Karpas-422 (cell line): ENCODE results near the gene C1QTNF5. TPM values are rescaled to one million over a fixed set of nuclear protein-coding genes. Genes with fewer than 3 reads are reported as not detected.

ENCODE experiments used
- DNase-seq: peaks from one replicate; pipeline ENCODE4 v3.0.0-alpha.2; 2015
- H2AFZ ChIP-seq: fragments of 200-600 bp; sonication (generic); 2 replicates; pipeline ENCODE4 v1.6.1; 2014; ENCODE audit warnings: antibody characterized with exemption, low read length, mixed read lengths
- H3K27ac ChIP-seq: fragments of 200-600 bp; sonication (generic); 2 replicates; pipeline ENCODE4 v1.5.1; 2014; ENCODE audit warnings: mild to moderate bottlenecking, low read length, moderate library complexity
- H3K27me3 ChIP-seq: fragments of 200-600 bp; sonication (generic); 2 replicates; pipeline ENCODE4 v1.6.1; 2014; ENCODE audit warnings: low read length, mixed read lengths
- H3K36me3 ChIP-seq: fragments of 200-600 bp; sonication (generic); 2 replicates; pipeline ENCODE4 v1.6.1; 2014; ENCODE audit warnings: low read length, mixed read lengths; ENCODE audit not compliant: insufficient read depth
- H3K4me1 ChIP-seq: fragments of 200-600 bp; sonication (generic); 2 replicates; pipeline ENCODE4 v1.6.1; 2014; ENCODE audit warnings: mild to moderate bottlenecking, low read length, mixed read lengths
- H3K4me2 ChIP-seq: fragments of 200-600 bp; sonication (generic); 2 replicates; pipeline ENCODE4 v1.6.1; 2014; ENCODE audit warnings: low read length, low read depth, mild to moderate bottlenecking; ENCODE audit not compliant: poor library complexity, severe bottlenecking
- H3K4me3 ChIP-seq: fragments of 200-600 bp; sonication (generic); 2 replicates; pipeline ENCODE4 v1.5.1; 2014; ENCODE audit warnings: mild to moderate bottlenecking, antibody characterized with exemption, low read length, mixed read lengths
- H3K79me2 ChIP-seq: fragments of 200-600 bp; sonication (generic); 2 replicates; pipeline ENCODE4 v1.6.1; 2014; ENCODE audit warnings: mild to moderate bottlenecking, low read length, mixed read lengths
- H3K9ac ChIP-seq: fragments of 200-600 bp; sonication (generic); 2 replicates; pipeline ENCODE4 v1.6.0; 2014; ENCODE audit warnings: low read length
- H3K9me2 ChIP-seq: fragments of 200-600 bp; sonication (generic), shearing (Covaris generic); replicated peaks from 2 replicates; pipeline ENCODE4 v1.6.0; 2014; ENCODE audit warnings: mild to moderate bottlenecking, low read length, moderate library complexity; ENCODE audit not compliant: insufficient read depth
- H3K9me3 ChIP-seq: fragments of 300-700, 200-600 bp; sonication (generic); 2 replicates; pipeline ENCODE4 v1.6.1; 2014; ENCODE audit warnings: low read length, mixed read lengths
- H4K20me1 ChIP-seq: fragments of 200-600 bp; sonication (generic); 2 replicates; pipeline ENCODE4 v1.6.1; 2014; ENCODE audit warnings: mild to moderate bottlenecking, antibody characterized with exemption, low read length, low read depth; ENCODE audit not compliant: insufficient read depth
- total RNA-seq: library from RNA; depleted of rRNA; stranded (reverse); fragments of >200 nt; shearing (Covaris generic); gene quantifications from 2 replicates; pipeline ENCODE4 v1.2.3, GENCODE V29; 2014; ENCODE audit warnings: low replicate concordance

Gene C1QTNF5
- total RNA-seq, 1 experiment from 2014 or later, result not detected

GRCh38 chr11:119332111-119332765 lies 8.4 kb downstream of the C1QTNF5 start:
- no peak overlapping the region for H3K27ac ChIP-seq
- H3K79me2 ChIP-seq, result peaks cover 10% of the 10 kb centered on the region; the same call in 1 of the 2 replicates
- H2AFZ ChIP-seq, result no peak overlapping the region
- H3K4me3 ChIP-seq, result no peak overlapping the region
- no peaks in the 10 kb centered on the region for H3K9me2 ChIP-seq
- no peak overlapping the region for H3K9ac ChIP-seq
- peaks cover 12% of the 10 kb centered on the region for H3K4me1 ChIP-seq
- no peak for DNase-seq
- H3K27me3 ChIP-seq, result no peaks in the 10 kb centered on the region
- H4K20me1 ChIP-seq, result no peaks in the 10 kb centered on the region
- no peaks in the 10 kb centered on the region for H3K36me3 ChIP-seq
- no peak overlapping the region for H3K4me2 ChIP-seq
- H3K9me3 ChIP-seq, result no peaks in the 10 kb centered on the region

DNA sequence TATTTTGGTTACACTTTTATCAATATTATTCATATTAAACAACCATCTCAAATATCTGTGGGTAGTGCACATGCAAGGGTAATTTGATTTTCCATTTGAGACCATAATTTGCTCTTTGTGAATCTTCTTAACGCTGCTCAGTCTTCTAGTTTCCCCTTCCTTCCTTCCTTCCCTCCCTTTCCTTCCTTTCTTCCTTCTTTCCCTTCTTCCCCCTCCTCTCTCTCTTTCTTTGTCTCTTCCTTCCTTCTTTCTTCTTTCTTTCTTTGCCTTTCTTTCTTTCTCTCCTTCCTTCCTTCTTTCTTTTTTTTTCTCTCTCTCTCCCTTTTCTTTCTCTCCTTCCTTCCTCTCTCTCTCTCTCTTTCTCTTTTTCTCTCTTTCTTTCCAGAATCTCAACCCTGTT lies 10.4 kb downstream of the C1QTNF5 start:
- peaks cover 7% of the 10 kb centered on the region for H3K4me1 ChIP-seq
- no peaks in the 10 kb centered on the region for H3K9me3 ChIP-seq
- H3K9me2 ChIP-seq, result no peaks in the 10 kb centered on the region
- peaks cover 7% of the 10 kb centered on the region; the same call in 1 of the 2 replicates for H3K79me2 ChIP-seq
- no peak overlapping the region for H3K4me2 ChIP-seq
- DNase-seq, result no peak
- H4K20me1 ChIP-seq, result no peaks in the 10 kb centered on the region
- no peak overlapping the region for H3K27ac ChIP-seq
- no peak overlapping the region for H2AFZ ChIP-seq
- no peaks in the 10 kb centered on the region for H3K36me3 ChIP-seq
- no peaks in the 10 kb centered on the region for H3K27me3 ChIP-seq
- no peak overlapping the region for H3K9ac ChIP-seq
- no peak overlapping the region for H3K4me3 ChIP-seq

DNA sequence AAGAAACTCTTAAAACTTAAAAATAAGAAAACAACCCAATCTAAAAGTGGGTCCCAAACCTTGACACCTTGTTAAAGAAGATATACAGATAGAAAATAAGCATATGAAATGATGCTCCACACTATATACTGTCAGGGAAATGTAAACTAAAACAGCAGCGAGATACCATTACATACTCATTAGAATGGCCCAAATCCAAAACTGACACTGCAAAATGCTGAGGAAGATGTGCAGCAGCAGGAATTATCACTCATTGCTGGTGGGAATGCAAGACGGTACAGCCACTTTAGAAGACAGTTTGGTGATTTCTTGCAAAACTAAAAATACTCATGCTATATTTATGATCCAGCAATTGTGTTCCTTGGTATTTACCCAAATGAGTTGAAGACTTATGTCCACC lies 11.4 kb downstream of the C1QTNF5 start:
- DNase-seq, result no peak
- H3K4me2 ChIP-seq, result no peak overlapping the region
- H3K79me2 ChIP-seq, result no peaks in the 10 kb centered on the region
- no peak overlapping the region for H3K9ac ChIP-seq
- no peak overlapping the region for H2AFZ ChIP-seq
- no peaks in the 10 kb centered on the region for H3K9me2 ChIP-seq
- H3K4me3 ChIP-seq, result no peak overlapping the region
- H4K20me1 ChIP-seq, result no peaks in the 10 kb centered on the region
- H3K27ac ChIP-seq, result no peak overlapping the region
- peaks cover 8% of the 10 kb centered on the region for H3K4me1 ChIP-seq
- no peaks in the 10 kb centered on the region for H3K27me3 ChIP-seq
- H3K36me3 ChIP-seq, result no peaks in the 10 kb centered on the region
- no peaks in the 10 kb centered on the region for H3K9me3 ChIP-seq

DNA sequence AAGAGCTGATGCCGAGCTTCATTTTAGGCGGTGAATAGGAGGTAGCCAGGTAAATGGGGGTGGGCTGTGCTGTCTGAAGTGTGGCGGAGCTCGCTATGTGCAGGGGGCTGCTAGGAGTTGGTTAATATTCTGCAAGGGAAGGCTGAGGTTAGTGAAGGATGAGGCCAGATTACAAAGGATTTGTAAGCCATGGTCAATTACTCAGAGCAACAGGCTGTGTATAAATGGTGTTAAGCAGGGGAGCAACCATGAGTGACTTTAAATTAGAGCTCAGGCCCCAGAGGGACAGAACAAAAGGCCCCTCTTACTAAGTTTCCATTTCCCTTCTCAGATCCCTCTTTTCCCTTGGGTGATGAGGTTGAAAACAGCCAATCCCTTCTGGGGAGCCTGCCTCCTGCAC lies 16.5 kb downstream of the C1QTNF5 start:
- Histone ChIP-seq H3K36me3 (no peaks in the 10 kb centered on the region), H3K4me2 (peak overlapping the region; percentile 42), H3K27ac (peak overlapping the region; percentile 64), H2AFZ (no peak overlapping the region), H3K4me1 (peaks cover 41% of the 10 kb centered on the region), H4K20me1 (no peaks in the 10 kb centered on the region), H3K79me2 (no peaks in the 10 kb centered on the region), H3K27me3 (no peaks in the 10 kb centered on the region), H3K9me2 (no peaks in the 10 kb centered on the region), H3K4me3 (peak overlapping the region; percentile 34; the same call in 1 of the 2 replicates), H3K9me3 (no peaks in the 10 kb centered on the region), H3K9ac (no peak overlapping the region)
- peak; percentile 83 for DNase-seq

- H3K36me3 ChIP-seq, result no peaks in the 10 kb centered on the region
- H3K9me2 ChIP-seq, result no peaks in the 10 kb centered on the region
- no peak overlapping the region for H2AFZ ChIP-seq
- DNase-seq, result peak; percentile 83
- H3K9me3 ChIP-seq, result no peaks in the 10 kb centered on the region
- no peaks in the 10 kb centered on the region for H3K27me3 ChIP-seq
- H3K4me1 ChIP-seq, result peaks cover 47% of the 10 kb centered on the region
- H3K4me3 ChIP-seq, result peak overlapping the region; percentile 34; the same call in 1 of the 2 replicates
- H3K79me2 ChIP-seq, result no peaks in the 10 kb centered on the region
- H4K20me1 ChIP-seq, result no peaks in the 10 kb centered on the region
- H3K9ac ChIP-seq, result no peak overlapping the region
- peak overlapping the region; percentile 64 for H3K27ac ChIP-seq
- H3K4me2 ChIP-seq, result peak overlapping the region; percentile 42
These were observed 17.1 kb downstream of the C1QTNF5 start for GRCh38 chr11:119323532-119324033.

GRCh38 chr11:119322921-119323531 lies 17.7 kb downstream of the C1QTNF5 start:
- Histone ChIP-seq H3K4me3 (no peak overlapping the region), H3K36me3 (no peaks in the 10 kb centered on the region), H3K27me3 (no peaks in the 10 kb centered on the region), H3K4me1 (peaks cover 49% of the 10 kb centered on the region), H3K9ac (no peak overlapping the region), H2AFZ (no peak overlapping the region), H3K4me2 (no peak overlapping the region), H3K27ac (no peak overlapping the region), H3K9me2 (no peaks in the 10 kb centered on the region), H4K20me1 (no peaks in the 10 kb centered on the region), H3K79me2 (no peaks in the 10 kb centered on the region), H3K9me3 (no peaks in the 10 kb centered on the region)
- DNase-seq, result no peak

DNA sequence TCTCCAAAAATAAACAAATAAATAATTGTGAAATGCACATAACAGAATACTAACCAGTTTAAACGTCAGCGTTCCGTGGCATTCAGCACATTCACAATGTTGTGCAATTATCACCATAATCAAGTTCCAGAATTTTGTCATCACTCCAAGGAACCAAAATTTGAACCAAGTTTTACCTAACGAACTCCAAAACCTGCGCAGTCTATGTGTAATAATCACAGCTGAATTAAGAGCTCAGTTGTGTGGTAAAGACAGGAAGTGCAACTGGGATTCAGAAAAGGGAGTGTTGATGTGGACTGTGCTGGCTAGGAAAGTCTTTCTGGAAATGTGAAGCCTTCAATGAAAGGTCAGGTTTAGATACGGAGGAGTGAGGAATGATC lies 18.3 kb downstream of the C1QTNF5 start:
- H4K20me1 ChIP-seq, result no peaks in the 10 kb centered on the region
- H3K9me2 ChIP-seq, result no peaks in the 10 kb centered on the region
- H3K27me3 ChIP-seq, result no peaks in the 10 kb centered on the region
- no peak overlapping the region for H2AFZ ChIP-seq
- H3K79me2 ChIP-seq, result no peaks in the 10 kb centered on the region
- peak overlapping the region; percentile 69; the same call in 1 of the 2 replicates for H3K4me3 ChIP-seq
- no peak overlapping the region for H3K27ac ChIP-seq
- DNase-seq, result no peak
- peak overlapping the region; percentile 85 for H3K4me2 ChIP-seq
- peak overlapping the region; percentile 78; the same call in 1 of the 2 replicates for H3K9ac ChIP-seq
- H3K4me1 ChIP-seq, result peaks cover 51% of the 10 kb centered on the region
- H3K36me3 ChIP-seq, result no peaks in the 10 kb centered on the region
- no peaks in the 10 kb centered on the region for H3K9me3 ChIP-seq

DNA sequence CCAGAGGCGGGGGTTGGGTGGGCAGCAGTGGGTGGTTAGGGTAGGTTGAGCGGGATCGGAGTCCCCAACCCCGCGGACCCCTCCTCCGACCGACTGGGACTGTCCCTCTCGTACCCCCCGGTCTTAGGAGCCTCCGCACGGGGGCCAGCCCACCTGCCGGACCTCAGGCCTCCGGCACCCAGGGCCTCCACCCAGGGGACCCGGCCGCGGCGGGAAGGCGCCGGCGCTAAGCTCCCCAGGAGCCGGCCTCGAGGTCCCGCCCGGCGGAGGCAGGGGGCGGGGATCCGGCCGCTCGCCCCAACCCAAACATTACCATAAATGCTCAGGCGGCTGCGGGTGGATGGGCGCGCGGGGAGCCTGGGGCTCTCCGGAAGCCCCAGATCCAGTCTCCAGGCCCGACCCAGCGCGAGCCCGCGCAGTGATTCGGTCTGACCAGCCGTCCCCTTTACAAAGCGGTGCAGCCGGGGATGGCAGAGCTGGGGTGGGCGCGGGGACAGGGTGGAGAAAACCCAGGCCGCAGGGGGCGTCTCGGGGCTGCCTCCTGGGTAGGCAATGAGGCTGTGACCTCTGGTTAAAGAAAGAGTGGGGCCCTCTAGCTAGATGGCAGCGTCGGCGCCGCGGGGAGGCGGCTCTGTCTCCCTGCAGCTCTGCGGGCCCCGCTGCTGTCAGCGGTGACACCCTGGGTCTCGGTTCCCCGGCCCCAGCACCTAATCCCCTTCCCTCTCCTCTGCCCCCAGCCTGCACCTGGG lies 19.7 kb downstream of the C1QTNF5 start:
- H3K4me2 ChIP-seq, result peak overlapping the region; percentile 85
- peak overlapping the region; percentile 69 for H3K4me3 ChIP-seq
- H4K20me1 ChIP-seq, result no peaks in the 10 kb centered on the region
- H2AFZ ChIP-seq, result peak overlapping the region; percentile 89
- peak overlapping the region; percentile 57 for H3K27ac ChIP-seq
- H3K36me3 ChIP-seq, result no peaks in the 10 kb centered on the region
- peaks cover 63% of the 10 kb centered on the region for H3K4me1 ChIP-seq
- H3K79me2 ChIP-seq, result no peaks in the 10 kb centered on the region
- peak overlapping the region; percentile 78 for H3K9ac ChIP-seq
- H3K27me3 ChIP-seq, result no peaks in the 10 kb centered on the region
- DNase-seq, result peak; percentile 79
- no peaks in the 10 kb centered on the region for H3K9me3 ChIP-seq
- no peaks in the 10 kb centered on the region for H3K9me2 ChIP-seq
